HFFc6 (cell line): ENCODE measurements around the gene ZDHHC9. TPM values are rescaled to one million over a fixed set of nuclear protein-coding genes. Genes with fewer than 3 reads are reported as not detected.
A peak's percentile ranks its signal among the peaks of the same experiment; 100 is the strongest.

Experiments used
- DNase-seq: peaks from one replicate; pipeline ENCODE4 v3.0.0-alpha.2; 2018
- H3K27ac Mint-ChIP-seq: 2 replicates; pipeline ENCODE4 v1.8.0; 2020; ENCODE audit warnings: mild to moderate bottlenecking, mixed read lengths
- H3K27me3 Mint-ChIP-seq: 2 replicates; pipeline ENCODE4 v1.8.0; 2021; ENCODE audit warnings: mild to moderate bottlenecking, moderate library complexity, mixed read lengths; ENCODE audit not compliant: insufficient read depth
- H3K36me3 Mint-ChIP-seq: 2 replicates; pipeline ENCODE4 v1.8.0; 2021; ENCODE audit warnings: low read depth, mixed read lengths
- H3K4me1 Mint-ChIP-seq: 2 replicates; pipeline ENCODE4 v1.8.0; 2020; ENCODE audit warnings: low read depth, mixed read lengths
- H3K4me3 Mint-ChIP-seq: 2 replicates; pipeline ENCODE4 v1.8.0; 2020; ENCODE audit warnings: mild to moderate bottlenecking, moderate library complexity, mixed read lengths
- H3K9me3 Mint-ChIP-seq: 2 replicates; pipeline ENCODE4 v1.8.0; 2020; ENCODE audit warnings: mild to moderate bottlenecking, mixed read lengths
- CTCF ChIP-seq: fragments of 200-600 bp; sonication (generic); IDR thresholded peaks from 2 replicates; pipeline ENCODE4 v1.5.0; 2021; ENCODE audit warnings: antibody characterized with exemption, mild to moderate bottlenecking
- total RNA-seq, 6 experiments: library from RNA; stranded (reverse); fragmentation: NEBNext Ultra II Directional; extraction: Animal tissue kit (Norgen Biotek cat#: 25700); gene quantifications; 2 replicates in 1 of 6; 3 replicates in 5 of 6; pipeline ENCODE4 v1.2.3, GENCODE V29; 2021

Gene ZDHHC9
- total RNA-seq, 6 experiments from 2014 or later, result 30.8 to 47.8 (median 33.6) TPM

GRCh38 chrX:129755779-129756650 is 87.7 kb downstream of the ZDHHC9 start:
- Mint-ChIP-seq H3K4me3 (no peak overlapping the region), H3K27me3 (peaks cover 4% of the 10 kb centered on the region), H3K36me3 (no peaks in the 10 kb centered on the region), H3K4me1 (peaks cover 12% of the 10 kb centered on the region; the same call in 1 of the 2 replicates), H3K27ac (no peak overlapping the region), H3K9me3 (no peaks in the 10 kb centered on the region)
- DNase-seq, result no peak
- TF ChIP-seq CTCF, result no peak

DNA sequence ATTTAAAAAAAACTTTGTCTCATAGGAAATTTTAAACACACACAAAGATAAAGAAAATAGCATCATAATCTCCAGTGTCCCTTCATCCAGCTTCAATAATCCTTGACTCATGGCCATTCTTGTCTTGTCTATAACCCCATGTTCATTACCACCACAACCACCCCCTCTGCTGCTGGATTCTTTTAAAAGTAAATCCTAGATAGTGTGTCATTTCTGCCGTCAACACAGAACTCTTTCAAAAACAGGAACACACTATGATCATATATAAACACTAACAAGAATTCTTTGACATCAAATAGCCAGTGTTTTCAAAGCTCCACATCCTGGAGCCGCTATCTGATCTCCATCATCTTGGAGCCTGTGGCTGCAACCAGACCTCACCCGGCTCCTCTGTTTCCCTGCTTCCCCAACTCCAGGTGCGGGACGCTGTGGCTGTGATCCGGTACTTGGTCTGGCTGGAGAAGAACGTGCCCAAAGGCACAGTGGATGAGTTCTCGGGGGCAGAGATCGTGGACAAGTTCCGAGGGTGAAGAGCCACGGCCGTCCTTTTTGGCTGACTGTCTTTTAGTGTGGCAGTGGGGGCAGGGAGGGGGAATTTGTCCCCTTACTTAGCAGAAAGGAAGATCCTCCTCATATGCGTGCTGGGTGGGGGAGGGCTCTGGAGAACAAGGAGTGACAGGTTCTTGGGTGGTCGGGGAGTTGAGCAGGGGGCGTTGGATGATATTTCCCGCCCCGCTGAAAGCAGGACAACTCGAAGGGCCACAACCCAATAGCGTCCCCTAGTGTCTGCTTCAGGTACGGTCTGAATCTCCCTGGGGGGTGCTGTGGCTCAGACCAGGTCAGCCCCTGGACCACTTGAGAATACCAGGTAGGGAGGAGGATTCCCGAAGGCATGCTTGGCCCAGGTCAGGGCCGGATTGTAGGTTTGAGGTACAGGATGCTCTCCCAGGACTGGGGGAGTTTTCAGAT is 89.3 kb downstream of the ZDHHC9 start:
- Mint-ChIP-seq H3K4me1 (0 out of 2 replicates have a peak, but pooled peaks cover 2% of the 10 kb centered on the region), H3K27ac (no peak overlapping the region), H3K9me3 (no peaks in the 10 kb centered on the region), H3K36me3 (no peaks in the 10 kb centered on the region), H3K4me3 (no peak overlapping the region), H3K27me3 (peaks cover 4% of the 10 kb centered on the region)
- DNase-seq, result no peak
- TF ChIP-seq CTCF, result peak; percentile 48; the same call in 1 of the 2 replicates

Other genes starting within 250 kb of the ZDHHC9 start
- gene APLN, start 188.9 kb downstream of the ZDHHC9 start, total RNA-seq, result under 1 TPM in 5 of 6 experiments, not detected in 1; 0.09 to 0.37 (median 0.27) TPM
- not detected for gene XPNPEP2, start 104.9 kb downstream of the ZDHHC9 start, total RNA-seq
- gene SASH3, start 63.9 kb downstream of the ZDHHC9 start, total RNA-seq, result not detected
- 10 to 100 TPM; 22.7 to 29.9 (median 23.3) TPM for gene UTP14A, start 62.3 kb upstream of the ZDHHC9 start, total RNA-seq
- gene BCORL1, start 138.7 kb upstream of the ZDHHC9 start, total RNA-seq, result 10 to 100 TPM; 13.3 to 18.3 (median 14.8) TPM